8988T (cell line): Measurements from ENCODE around the gene CYP2C18.
"Not testable (repeated sequence)": the region's sequence is repeated elsewhere in the genome, so short reads cannot be mapped to it uniquely, and the experiment has no call there.

Experiments used
- DNase-seq: peaks from one replicate; pipeline ENCODE4 v3.0.0; 2011

The CYP2C18 gene

DNA sequence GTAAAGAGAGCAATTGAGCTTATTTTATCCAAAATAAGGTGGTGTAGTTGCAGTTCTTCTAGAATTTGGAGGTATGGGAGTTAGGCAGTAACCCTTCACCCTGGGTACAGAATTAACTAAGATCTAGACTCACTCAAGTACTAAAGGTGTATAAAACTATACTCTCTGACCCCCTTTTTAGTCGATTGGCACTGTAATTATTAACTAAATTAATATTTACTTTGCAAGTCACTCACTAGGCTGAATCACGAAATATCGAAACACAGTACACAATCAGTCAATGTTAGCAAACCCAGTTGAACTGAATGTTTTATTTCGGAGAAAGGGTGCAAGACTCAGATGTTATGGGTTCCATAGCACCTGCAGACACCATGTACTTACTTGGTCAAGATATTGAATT, 64.3 kb downstream of the CYP2C18 start:
- DNase-seq = no peak

DNA sequence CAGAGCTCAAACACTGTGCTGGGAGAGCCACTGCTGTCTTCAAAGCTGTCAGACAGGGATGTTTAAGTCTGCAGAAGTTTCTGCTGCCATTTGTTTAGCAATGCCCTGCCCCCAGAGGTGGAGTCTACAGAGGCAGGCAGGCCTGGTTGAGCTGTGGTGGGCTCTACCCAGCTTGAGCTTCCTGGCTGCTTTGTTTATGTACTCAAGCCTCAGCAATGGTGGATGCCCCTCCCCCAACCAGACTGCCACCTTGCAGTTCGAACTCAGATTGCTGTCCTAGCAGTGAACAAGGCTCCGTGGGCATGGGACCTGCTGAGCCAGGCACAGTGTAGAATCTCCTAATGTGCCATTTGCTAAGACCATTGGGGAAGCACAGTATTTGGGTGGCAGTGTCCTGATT, 74.4 kb downstream of the CYP2C18 start:
- DNase-seq = no peak

DNA sequence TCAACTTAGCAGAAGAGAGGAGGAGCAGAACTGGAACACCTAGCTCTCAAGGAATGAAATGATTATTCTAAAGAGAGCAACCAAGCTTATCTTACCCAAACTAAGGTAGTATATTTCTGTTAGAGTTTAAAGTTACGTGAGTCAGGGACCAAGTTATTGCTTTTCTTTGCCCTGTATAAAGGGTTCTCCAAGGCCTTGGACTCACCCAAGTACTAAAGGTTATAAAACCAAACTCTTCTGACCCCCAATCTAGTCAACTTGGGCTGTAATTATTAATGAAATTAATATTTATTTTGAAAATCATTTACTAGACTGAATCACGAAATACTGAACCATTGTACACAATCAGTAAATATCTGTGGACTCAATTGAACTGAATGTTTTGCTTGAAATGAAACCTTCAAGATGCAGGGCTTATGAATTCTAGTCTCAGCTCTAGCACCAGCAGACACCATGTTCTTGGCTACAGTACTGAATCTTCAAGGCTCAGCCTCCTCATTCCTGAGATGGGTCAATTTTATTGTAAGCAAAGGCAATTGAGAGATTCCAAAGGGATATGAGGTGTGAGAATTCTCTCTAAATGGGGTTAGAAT, 77.2 kb downstream of the CYP2C18 start:
- no peak for DNase-seq

DNA sequence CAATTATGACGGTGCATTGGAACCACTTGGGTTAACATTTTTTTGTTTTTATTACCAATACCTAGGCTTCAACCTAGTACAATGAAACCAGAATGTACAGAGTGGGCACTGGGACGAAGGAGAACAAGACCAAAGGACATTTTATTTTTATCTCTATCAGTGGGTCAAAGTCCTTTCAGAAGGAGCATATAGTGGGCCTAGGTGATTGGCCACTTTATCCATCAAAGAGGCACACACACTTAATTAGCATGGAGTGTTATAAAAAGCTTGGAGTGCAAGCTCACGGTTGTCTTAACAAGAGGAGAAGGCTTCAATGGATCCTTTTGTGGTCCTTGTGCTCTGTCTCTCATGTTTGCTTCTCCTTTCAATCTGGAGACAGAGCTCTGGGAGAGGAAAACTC, 78.9 kb downstream of the CYP2C18 start, which contains the start of gene CYP2C19:
TSS of gene CYP2C19 (plus strand) at position 289 of the 400 bp plus-strand sequence. CDS start at position 314, 25 bp downstream.
- DNase-seq = no peak

DNA sequence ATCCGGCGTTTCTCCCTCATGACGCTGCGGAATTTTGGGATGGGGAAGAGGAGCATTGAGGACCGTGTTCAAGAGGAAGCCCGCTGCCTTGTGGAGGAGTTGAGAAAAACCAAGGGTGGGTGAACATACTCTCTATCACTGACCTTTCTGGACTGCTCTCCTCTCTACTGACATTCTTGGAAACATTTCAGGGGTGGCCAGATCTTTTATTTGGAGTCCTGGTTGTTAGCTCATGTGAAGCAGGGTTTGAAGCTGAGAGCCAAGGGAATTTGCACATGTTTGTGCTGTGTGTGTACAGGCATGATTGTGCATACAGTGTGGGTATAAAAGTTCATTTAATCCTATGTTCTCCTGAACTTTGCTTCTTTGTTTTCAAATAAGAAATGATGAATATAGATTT, 91.9 kb downstream of the CYP2C18 start:
- not testable (repeated sequence) for DNase-seq

DNA sequence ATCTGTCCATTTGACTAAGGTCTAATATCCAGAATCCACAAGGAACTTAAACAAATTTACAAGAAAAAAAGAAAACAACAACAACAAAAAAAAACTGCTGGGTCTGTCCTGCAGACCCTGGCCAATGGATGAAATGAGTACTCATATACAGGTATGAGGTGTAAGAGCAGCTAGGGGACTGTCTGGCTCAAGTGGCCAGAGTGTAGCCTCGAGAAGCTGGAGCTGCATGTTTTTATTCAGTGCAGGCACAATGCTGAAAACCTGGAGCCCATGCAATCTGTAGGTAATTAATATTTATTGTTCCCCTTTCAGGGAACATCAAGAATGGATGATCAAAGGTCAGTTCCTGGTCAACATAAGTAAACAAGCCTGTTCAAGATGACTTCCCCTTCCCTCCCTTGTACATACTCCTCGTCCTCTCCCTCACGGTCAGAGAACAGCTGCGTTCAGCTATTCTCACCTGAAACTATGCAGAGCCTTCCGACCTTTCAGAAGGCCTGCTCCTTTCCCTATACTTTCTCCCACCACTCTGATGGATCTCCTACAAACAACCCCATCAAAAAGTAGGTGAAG, 94.4 kb downstream of the CYP2C18 start:
- DNase-seq = no peak

DNA sequence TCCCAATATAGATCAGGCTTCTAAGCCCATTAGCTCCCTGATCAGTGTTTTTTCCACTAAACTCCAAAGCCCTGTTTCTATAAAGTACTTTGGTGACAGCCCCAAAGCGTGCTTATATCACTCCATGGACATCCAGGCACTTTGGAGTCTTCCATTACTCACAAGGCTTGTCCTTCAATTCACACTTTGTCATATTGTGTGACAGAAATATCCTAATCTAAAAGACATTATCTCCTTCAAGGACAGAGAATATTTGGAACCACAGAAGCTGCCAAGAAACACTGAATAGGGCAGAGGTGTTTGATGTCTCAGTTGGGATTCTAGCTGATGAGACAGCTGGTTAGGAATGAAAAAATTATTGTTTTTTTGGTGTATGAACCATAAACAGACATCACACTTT, 97.3 kb downstream of the CYP2C18 start:
- DNase-seq = no peak

DNA sequence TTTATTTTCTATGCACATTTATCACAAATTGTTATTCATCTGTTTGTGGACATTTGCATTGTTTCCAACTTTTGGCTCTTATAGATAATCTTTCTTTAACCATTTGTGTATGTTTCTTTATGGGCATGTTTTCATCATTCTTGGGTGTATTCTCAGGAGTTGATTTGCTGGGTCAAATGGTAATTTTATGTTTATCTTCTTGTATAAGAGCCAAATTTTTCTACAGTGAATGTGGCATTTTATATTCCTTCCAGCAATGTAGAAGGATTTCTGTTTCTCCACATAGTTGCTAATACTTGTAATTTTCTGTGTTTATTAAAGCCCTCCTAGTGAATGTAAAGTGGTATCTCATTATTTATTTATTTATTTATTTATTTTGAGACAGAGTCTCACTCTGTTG, 100.7 kb downstream of the CYP2C18 start:
- no peak for DNase-seq

DNA sequence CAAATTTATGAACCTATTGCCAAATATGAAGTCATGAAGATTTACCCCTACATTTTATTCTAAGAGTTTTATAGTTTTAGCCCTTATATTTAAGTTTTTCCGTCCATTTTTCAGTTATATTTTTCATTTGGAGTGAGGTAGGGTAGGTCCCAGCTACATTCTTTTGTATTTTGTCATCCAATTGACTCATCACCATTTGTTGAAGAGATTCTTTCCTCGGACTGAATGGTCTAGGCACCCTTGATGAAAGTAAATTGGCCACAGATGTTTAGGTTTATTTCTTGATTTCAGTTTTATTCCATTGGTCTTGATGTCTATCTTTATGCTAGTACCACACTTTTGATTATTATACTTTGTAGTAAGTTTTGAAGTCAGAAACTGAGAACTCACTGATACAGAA, 101.7 kb downstream of the CYP2C18 start:
- DNase-seq = no peak
